HG02642 (cell line): ENCODE data around the gene LPCAT1.
"Not testable (repeated sequence)": the region's sequence is repeated elsewhere in the genome, so short reads cannot be mapped to it uniquely, and the experiment has no call there.

Source experiments
- ATAC-seq: cut with Tn5 transposase; IDR thresholded peaks from one replicate; pipeline ENCODE4 v1.9.1; 2021; ENCODE audit warnings: mild to moderate bottlenecking; ENCODE audit not compliant: unreplicated experiment, poor library complexity

The LPCAT1 gene

GRCh38 chr5:1437876-1438559 lies 85.7 kb downstream of the LPCAT1 start:
- no peak for ATAC-seq

DNA sequence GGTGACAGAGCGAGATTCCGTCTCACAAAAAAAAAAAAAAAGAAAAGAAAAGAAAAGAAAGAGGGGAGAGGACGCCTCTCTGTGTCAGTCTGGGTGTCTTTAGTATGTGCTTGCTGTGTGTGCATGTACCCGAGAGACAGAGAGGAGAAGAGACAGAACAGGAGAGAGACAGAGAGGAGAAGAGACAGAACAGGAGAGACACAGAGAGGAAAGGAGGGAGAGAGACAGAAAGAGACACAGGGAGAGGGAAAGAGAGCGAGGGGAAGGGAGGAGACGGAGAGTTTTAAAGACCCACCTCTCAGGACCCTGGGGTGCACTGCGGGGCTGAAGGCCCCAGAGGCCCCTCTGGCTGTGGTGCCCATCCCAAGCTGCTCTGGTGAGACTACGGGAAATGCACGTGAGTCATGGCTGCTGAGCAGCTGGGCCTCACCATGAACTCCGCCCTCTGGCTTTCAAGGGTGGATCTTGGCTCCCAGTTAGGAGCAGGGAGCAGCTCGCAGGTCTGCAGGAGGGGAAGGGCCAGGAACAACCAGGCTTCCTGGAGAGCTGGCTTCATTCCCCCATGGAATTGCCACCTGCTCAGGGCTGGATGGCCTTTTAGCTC lies 86.4 kb downstream of the LPCAT1 start:
- ATAC-seq, result no peak

GRCh38 chr5:1436681-1437080 lies 87.1 kb downstream of the LPCAT1 start:
- ATAC-seq, result no peak

- ATAC-seq, result no peak
Measured at GRCh38 chr5:1436036-1436435, 87.7 kb downstream of the LPCAT1 start.

DNA sequence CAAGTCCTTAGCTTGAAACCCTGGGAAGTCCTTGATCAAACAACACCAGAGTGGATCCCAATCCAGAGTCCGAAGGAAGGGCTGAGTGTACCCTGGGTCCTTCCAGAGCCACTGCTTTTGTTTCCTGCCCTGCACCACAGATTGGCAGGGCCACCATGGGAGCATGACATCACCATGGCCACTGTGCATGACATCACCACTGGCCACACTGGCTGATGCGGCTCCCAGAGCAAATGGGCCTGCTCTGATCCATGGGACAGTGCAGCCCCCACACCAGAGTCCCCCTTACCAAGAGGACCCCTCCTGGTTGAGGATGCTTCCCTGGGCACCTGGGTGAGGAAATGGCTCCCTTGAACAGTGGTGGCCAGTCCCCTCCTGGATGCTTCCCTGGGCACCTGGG lies 88.4 kb downstream of the LPCAT1 start:
- ATAC-seq, result no peak

DNA sequence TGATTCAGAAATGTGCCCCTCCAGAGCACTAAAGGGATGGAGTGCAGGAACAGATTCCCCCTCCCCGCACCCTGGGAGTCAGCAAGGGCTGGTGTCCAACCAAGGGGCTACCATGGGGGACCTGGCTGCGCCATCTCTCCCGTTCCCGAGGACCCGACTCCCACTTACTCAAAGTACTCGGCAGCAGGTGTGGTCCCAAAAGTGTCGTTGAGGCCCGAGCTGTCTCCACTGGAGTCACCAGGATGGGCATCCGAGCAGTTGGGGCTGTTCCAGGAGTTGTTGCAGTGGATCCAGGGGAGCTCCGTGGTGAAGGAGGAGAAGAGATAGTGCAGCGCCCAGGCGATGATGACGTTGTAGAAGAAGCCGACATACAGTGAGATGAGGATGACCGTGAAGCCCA lies 91.5 kb downstream of the LPCAT1 start:
- no peak for ATAC-seq

DNA sequence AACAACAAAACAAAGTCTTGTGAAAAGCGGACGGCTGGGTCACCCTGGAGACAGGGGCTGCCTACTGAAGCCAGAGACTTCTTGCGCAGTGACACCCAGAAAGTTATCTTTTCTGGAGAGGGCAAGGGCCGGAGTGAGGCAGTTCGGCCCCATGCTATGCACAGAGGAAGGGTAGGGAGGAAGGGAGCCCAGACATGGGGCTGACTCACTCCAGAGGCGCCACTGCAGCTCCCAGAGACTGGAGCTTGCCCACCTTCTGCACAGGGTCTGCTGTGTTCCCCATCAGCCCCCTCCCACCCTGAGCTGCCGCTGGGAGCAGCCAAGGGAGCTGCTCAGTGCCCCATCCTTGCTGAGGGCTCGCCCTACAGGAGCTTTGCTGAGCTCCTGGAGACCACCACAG lies 91.9 kb downstream of the LPCAT1 start:
- ATAC-seq, result no peak

- no peak for ATAC-seq
Measured at GRCh38 chr5:1431021-1431811, 92.5 kb downstream of the LPCAT1 start.

- ATAC-seq, result no peak
Measured at GRCh38 chr5:1430121-1430795, 93.5 kb downstream of the LPCAT1 start.

GRCh38 chr5:1429496-1429895 lies 94.3 kb downstream of the LPCAT1 start:
- no peak for ATAC-seq

GRCh38 chr5:1429066-1429465 lies 94.7 kb downstream of the LPCAT1 start:
- ATAC-seq, result no peak

DNA sequence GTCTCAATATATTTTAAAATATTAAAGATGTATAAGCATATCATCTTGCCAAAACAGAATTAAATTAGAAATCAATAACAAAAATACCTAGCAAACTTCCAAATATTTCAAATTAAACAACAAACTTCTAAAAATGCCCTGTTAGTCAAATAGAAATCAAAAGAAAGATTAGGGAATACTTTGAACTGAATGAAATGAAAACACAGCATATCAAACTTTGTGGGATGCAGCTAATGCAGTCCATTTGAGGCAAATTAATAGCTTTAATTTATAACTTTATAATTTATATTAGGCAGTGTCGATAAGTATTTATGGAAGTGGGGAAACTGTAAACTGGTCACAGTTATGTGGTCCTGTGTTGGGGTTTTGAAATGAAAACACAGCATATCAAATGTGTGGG lies 95.7 kb downstream of the LPCAT1 start:
- ATAC-seq, result no peak

GRCh38 chr5:1424716-1425115 lies 99.0 kb downstream of the LPCAT1 start:
- no peak for ATAC-seq

GRCh38 chr5:1423901-1424603 lies 99.7 kb downstream of the LPCAT1 start:
- ATAC-seq, result no peak

DNA sequence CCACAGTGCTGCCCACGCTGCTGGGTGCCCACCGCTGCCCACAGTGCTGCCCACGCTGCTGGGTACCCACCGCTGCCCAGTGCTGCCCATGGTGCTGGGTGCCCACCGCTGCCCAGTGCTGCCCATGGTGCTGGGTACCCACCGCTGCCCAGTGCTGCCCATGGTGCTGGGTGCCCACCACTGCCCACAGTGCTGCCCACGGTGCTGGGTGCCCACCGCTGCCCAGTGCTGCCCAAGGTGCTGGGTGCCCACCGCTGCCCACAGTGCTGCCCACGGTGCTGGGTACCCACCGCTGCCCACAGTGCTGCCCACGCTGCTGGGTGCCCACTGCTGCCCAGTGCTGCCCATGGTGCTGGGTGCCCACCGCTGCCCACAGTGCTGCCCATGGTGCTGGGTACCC lies 101.2 kb downstream of the LPCAT1 start:
- ATAC-seq, result not testable (repeated sequence)

DNA sequence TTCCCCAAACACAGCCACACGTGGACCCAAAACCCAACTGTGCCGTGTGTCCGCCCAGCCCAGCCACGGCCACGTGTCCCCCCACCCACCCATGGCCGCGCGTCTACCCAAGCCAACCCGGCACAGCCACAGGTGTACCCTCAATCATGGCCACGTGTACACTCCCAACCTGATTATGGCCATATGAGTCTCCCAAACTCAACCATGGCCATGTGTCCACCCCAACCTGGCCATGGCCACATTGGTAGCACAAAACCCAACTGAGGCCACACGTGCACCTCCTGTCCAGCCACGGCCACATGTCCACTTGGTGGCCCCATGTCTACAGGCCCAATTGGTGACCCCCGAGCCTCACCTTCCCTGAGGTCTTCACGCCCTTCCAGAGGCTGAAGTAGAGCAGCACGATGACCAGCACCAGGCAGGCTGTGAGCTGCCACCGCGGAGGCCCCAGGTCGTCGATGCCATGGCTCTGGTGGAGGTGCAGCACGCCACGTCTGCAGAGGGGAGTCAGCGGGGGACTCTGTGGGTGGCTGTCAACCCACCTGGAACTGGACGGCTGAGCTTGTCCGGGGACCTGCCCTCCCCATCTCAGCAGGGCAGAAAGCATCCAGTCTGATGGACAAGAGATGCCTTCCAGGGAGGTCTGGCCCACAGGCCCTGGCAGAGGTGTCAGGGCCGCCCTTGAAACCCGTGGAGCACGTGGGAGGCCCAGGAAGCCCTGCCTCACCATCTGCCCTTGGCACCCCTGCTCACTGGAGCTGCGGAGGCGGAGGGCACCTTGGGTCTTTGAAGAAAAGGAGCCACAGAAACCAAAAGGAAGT lies 102.0 kb downstream of the LPCAT1 start:
- ATAC-seq, result no peak

GRCh38 chr5:1420211-1421195 lies 103.3 kb downstream of the LPCAT1 start:
- no peak for ATAC-seq

- no peak for ATAC-seq
Measured at GRCh38 chr5:1419476-1420210, 104.1 kb downstream of the LPCAT1 start.
